Smooth muscle cell (in vitro differentiated cells): ENCODE measurements around the gene MEGF6. TPM values are rescaled to one million over a fixed set of nuclear protein-coding genes. Genes with fewer than 3 reads are reported as not detected.

Source experiments
- DNase-seq: peaks from one replicate; lab custom pipeline; 2025; ENCODE audit not compliant: unreplicated experiment; lab: John Stamatoyannopoulos, UW
- H2AFZ ChIP-seq: fragments of 200-600 bp; sonication (generic); 2 replicates; pipeline ENCODE4 v1.6.0; 2016; ENCODE audit warnings: antibody characterized with exemption, low read depth, mild to moderate bottlenecking
- H3F3A ChIP-seq: fragments of 200-600 bp; sonication (generic); 2 replicates; pipeline ENCODE4 v1.6.0; 2017; ENCODE audit warnings: antibody characterized with exemption, low read depth
- H3K27ac ChIP-seq: fragments of 200-600 bp; sonication (generic); 2 replicates; pipeline ENCODE4 v1.5.1; 2016; ENCODE audit warnings: low read depth, mild to moderate bottlenecking
- H3K27me3 ChIP-seq: fragments of 200-600 bp; sonication (generic); 2 replicates; pipeline ENCODE4 v1.6.1; 2016; ENCODE audit warnings: low read depth, mild to moderate bottlenecking
- H3K36me3 ChIP-seq: fragments of 200-600 bp; sonication (generic); 2 replicates; pipeline ENCODE4 v1.5.1; 2016; ENCODE audit warnings: low read depth
- H3K4me1 ChIP-seq: fragments of 200-600 bp; sonication (generic); 2 replicates; pipeline ENCODE4 v1.5.1; 2016; ENCODE audit warnings: low read depth
- H3K4me2 ChIP-seq: fragments of 200-600 bp; sonication (generic); 2 replicates; pipeline ENCODE4 v1.6.0; 2016; ENCODE audit warnings: mild to moderate bottlenecking
- H3K4me3 ChIP-seq: fragments of 200-600 bp; sonication (generic); 2 replicates; pipeline ENCODE4 v1.5.1; 2016; ENCODE audit warnings: mild to moderate bottlenecking
- H3K79me2 ChIP-seq: fragments of 200-600 bp; sonication (generic); 2 replicates; pipeline ENCODE4 v1.6.0; 2016; ENCODE audit warnings: low read depth, mild to moderate bottlenecking
- H3K9ac ChIP-seq: fragments of 200-600 bp; sonication (generic); 2 replicates; pipeline ENCODE4 v1.6.0; 2016; ENCODE audit warnings: low read depth
- H3K9me3 ChIP-seq: fragments of 200-600 bp; sonication (generic); replicated peaks from 2 replicates; pipeline ENCODE4 v1.5.1; 2016; ENCODE audit warnings: low read depth
- H4K20me1 ChIP-seq: fragments of 200-600 bp; sonication (generic); 2 replicates; pipeline ENCODE4 v1.6.0; 2016; ENCODE audit warnings: low read depth
- CTCF ChIP-seq: fragments of 200-600 bp; sonication (generic); IDR thresholded peaks from 2 replicates; pipeline ENCODE4 v1.5.1; 2017; ENCODE audit warnings: borderline replicate concordance, mild to moderate bottlenecking, antibody characterized with exemption; ENCODE audit not compliant: insufficient read depth, poor library complexity, severe bottlenecking
- WGBS: methylation state at CpG from one replicate; pipeline ENCODE4 v1.1.7; 2016; ENCODE audit warnings: low lambda C conversion rate; 5-methylcytosine and 5-hydroxymethylcytosine counted together
- polyA plus RNA-seq: library from polyadenylated mRNA; unstranded; fragments of >200 nt; fragmentation: Nextera tagmentation; extraction: Ambion mirVana; gene quantifications from 2 replicates; pipeline ENCODE4 v1.2.1, GENCODE V29; 2016
- total RNA-seq: library from RNA; depleted of rRNA; stranded (reverse); fragments of >200 nt; gene quantifications from 2 replicates; pipeline ENCODE4 v1.2.3, GENCODE V29; 2014

Gene MEGF6
- total and polyA plus RNA-seq, 2 experiments from 2014 or later = 6.5 to 12.8 TPM

GRCh38 chr1:3636531-3636930 is 25.2 kb upstream of the MEGF6 start:
- Histone ChIP-seq H3K27ac (no peak overlapping the region), H3K27me3 (no peaks in the 10 kb centered on the region), H3F3A (no peaks in the 10 kb centered on the region), H3K4me3 (no peak overlapping the region), H2AFZ (no peak overlapping the region), H3K4me2 (no peak overlapping the region), H3K9ac (no peak overlapping the region), H3K79me2 (no peaks in the 10 kb centered on the region), H3K36me3 (no peaks in the 10 kb centered on the region), H3K9me3 (no peaks in the 10 kb centered on the region), H4K20me1 (no peaks in the 10 kb centered on the region), H3K4me1 (no peaks in the 10 kb centered on the region)
- 99% methylated on average over 11 of the region's 11 CpGs for whole genome bisulfite sequencing
- TF ChIP-seq CTCF = no peak
- DNase-seq = no peak

GRCh38 chr1:3636080-3636479 is 24.8 kb upstream of the MEGF6 start:
- Histone ChIP-seq H3K27me3 (no peaks in the 10 kb centered on the region), H3K4me3 (no peak overlapping the region), H4K20me1 (no peaks in the 10 kb centered on the region), H3K36me3 (no peaks in the 10 kb centered on the region), H3K9me3 (no peaks in the 10 kb centered on the region), H3K27ac (no peak overlapping the region), H3K4me1 (no peaks in the 10 kb centered on the region), H3F3A (no peaks in the 10 kb centered on the region), H2AFZ (no peak overlapping the region), H3K4me2 (no peak overlapping the region), H3K79me2 (no peaks in the 10 kb centered on the region), H3K9ac (no peak overlapping the region)
- over 99% methylated on average over 14 of the region's 14 CpGs for WGBS
- no peak for TF ChIP-seq CTCF
- no peak for DNase-seq

GRCh38 chr1:3634059-3634800 is 22.9 kb upstream of the MEGF6 start:
- no peaks in the 10 kb centered on the region for H3K36me3 ChIP-seq

More at GRCh38 chr1:3634059-3634800, 22.9 kb upstream of the MEGF6 start:
- Histone ChIP-seq H3K4me3 (no peak overlapping the region), H3K4me1 (no peaks in the 10 kb centered on the region), H3K9ac (no peak overlapping the region), H3K9me3 (no peaks in the 10 kb centered on the region), H2AFZ (no peak overlapping the region), H3K4me2 (no peak overlapping the region), H3K79me2 (no peaks in the 10 kb centered on the region), H4K20me1 (no peaks in the 10 kb centered on the region), H3F3A (no peaks in the 10 kb centered on the region), H3K27ac (no peak overlapping the region), H3K27me3 (no peaks in the 10 kb centered on the region)
- no peak for DNase-seq
- TF ChIP-seq CTCF = no peak
- WGBS = 96% methylated on average over 22 of the region's 22 CpGs
